HepG2 (cell line): ENCODE results near the gene PLRG1. TPM values are rescaled to one million over a fixed set of nuclear protein-coding genes. Genes with fewer than 3 reads are reported as not detected.

Experiments used
- ATAC-seq: fragments of 200-7000 bp; cut with Tn5 transposase; 3 replicates; pipeline ENCODE4 v1.9.1; 2020; ENCODE audit warnings: mild to moderate bottlenecking, moderate library complexity
- BruUV-seq: library from RNA; stranded (reverse); fragments of 400-500 nt; replicated peaks from 2 replicates; lab custom pipeline; 2021; lab: Mats Ljungman, UMichigan
- CTCF ChIA-PET: fragments of 300-600 bp; formaldehyde crosslinking; extraction: SDS; loops from one replicate; lab custom pipeline; 2021; ENCODE audit warnings: low total read pairs, inconsistent platforms, low intra/inter-chr PET ratio; lab: Yijun Ruan, JAX
- POLR2A ChIA-PET: fragments of 350-600 bp; sonication (Branson Sonifier 250); formaldehyde crosslinking; loops from one replicate; lab custom pipeline; 2020; ENCODE audit warnings: antibody characterized with exemption, inconsistent platforms; lab: Yijun Ruan, JAX
- DNase-seq: peaks from one replicate; pipeline ENCODE4 v3.0.0-alpha.2; 2015; ENCODE audit warnings: low spot score
- FAIRE-seq: peaks from 3 replicates; lab custom pipeline; 2011; peaks lifted over from hg19 to GRCh38; lab: Jason Lieb, UNC
- H2AFZ ChIP-seq: one replicate; pipeline ENCODE4 v1.6.1; 2011; ENCODE audit warnings: low read length, inconsistent platforms
- H3K27ac ChIP-seq: fragments of 300-600 bp; 3 replicates; pipeline ENCODE4 v1.8.0; 2011; ENCODE audit warnings: mixed run types, mild to moderate bottlenecking, mixed read lengths, low read length, inconsistent platforms; ENCODE audit not compliant: insufficient read depth; ENCODE audit errors: extremely low read length
- H3K27me3 ChIP-seq, 2 experiments: fragments of 200-600 bp in 1 of 2; 2 replicates in 1 of 2; 3 replicates in 1 of 2; pipeline versions ENCODE4 v1.6.0 to v1.8.0; 2011; ENCODE audit warnings: low read length in 2 of 2, mild to moderate bottlenecking in 2 of 2, moderate library complexity in 2 of 2, inconsistent platforms in 1 of 2; ENCODE audit not compliant: insufficient read depth in 2 of 2, control insufficient read depth in 1 of 2
- H3K36me3 ChIP-seq, 2 experiments: fragments of 200-600 bp in 1 of 2; replicated peaks in 1 of 2; 2 replicates in 1 of 2; 3 replicates in 1 of 2; pipeline versions ENCODE4 v1.5.1 to v1.8.0; 2011; ENCODE audit warnings: low read length in 2 of 2, inconsistent platforms in 1 of 2; ENCODE audit not compliant: insufficient read depth in 2 of 2, control insufficient read depth in 1 of 2
- H3K4me1 ChIP-seq: 2 replicates; pipeline ENCODE4 v1.5.1; 2012; ENCODE audit warnings: low read length, inconsistent platforms; ENCODE audit not compliant: insufficient read depth
- H3K4me2 ChIP-seq: 2 replicates; pipeline ENCODE4 v1.6.0; 2011; ENCODE audit warnings: low read depth, low read length, inconsistent platforms
- H3K4me3 ChIP-seq, 3 experiments: fragments of 200-600 bp in 1 of 3; sonication (generic), shearing (Covaris generic) in 1 of 3; replicated peaks in 1 of 3; 2 replicates each; pipeline ENCODE4 v1.5.1; 2011 to 2016; ENCODE audit warnings: low read length in 3 of 3, inconsistent platforms in 2 of 3, low read depth in 2 of 3, mild to moderate bottlenecking in 2 of 3, control low read depth in 1 of 3, mixed read lengths in 1 of 3; ENCODE audit not compliant: insufficient read depth in 1 of 3
- H3K79me2 ChIP-seq: one replicate; pipeline ENCODE4 v1.6.1; 2011; ENCODE audit warnings: low read length, inconsistent platforms; ENCODE audit not compliant: insufficient read depth
- H3K9ac ChIP-seq: 2 replicates; pipeline ENCODE4 v1.6.0; 2011; ENCODE audit warnings: mild to moderate bottlenecking, low read depth, low read length, inconsistent platforms; ENCODE audit not compliant: insufficient read depth
- H3K9me3 ChIP-seq: 2 replicates; pipeline ENCODE4 v1.5.1; 2012; ENCODE audit warnings: mild to moderate bottlenecking, low read length
- H4K20me1 ChIP-seq: 2 replicates; pipeline ENCODE4 v1.6.0; 2011; ENCODE audit warnings: inconsistent platforms, mild to moderate bottlenecking, low read length, moderate library complexity; ENCODE audit not compliant: insufficient read depth
- BRF2 ChIP-seq: sonication (generic); formaldehyde crosslinking; IDR thresholded peaks from 2 replicates; pipeline ENCODE4 v1.8.1; 2022; ENCODE audit warnings: mild to moderate bottlenecking, missing genetic modification reagents
- ZFP36 ChIP-seq: fragments of 150-350 bp; IDR thresholded peaks from 2 replicates; pipeline ENCODE4 v1.6.1; 2018; ENCODE audit warnings: borderline replicate concordance, low read length, low read depth; ENCODE audit not compliant: partially characterized antibody
- ZNF770 ChIP-seq: sonication (generic); formaldehyde crosslinking; IDR thresholded peaks from 2 replicates; pipeline ENCODE4 v1.5.0; 2020; ENCODE audit warnings: mild to moderate bottlenecking, missing genetic modification reagents
- in situ Hi-C: cut with HindIII; loops from 2 replicates; pipeline ENCODE4 v1.10.0; 2017; ENCODE audit warnings: low pct_unique_long_range_greater_than_20kb; ENCODE audit not compliant: extremely low pct_ligation_motif_present
- intact Hi-C: fragments of 100-400 bp; cut with micrococcal nuclease; formaldehyde crosslinking; loops from one replicate; pipeline ENCODE4 v1.10.0; 2022; ENCODE audit not compliant: unreplicated experiment
- polyA plus RNA-seq, 8 experiments: library from polyadenylated mRNA; depleted of rRNA in 3 of 8; stranded (reverse) in 7 of 8; unstranded in 1 of 8; fragments of >200 nt; fragmentation: Illumina TruSeq in 4 of 8; extraction: Trizol in 4 of 8; gene quantifications; 2 replicates each; pipeline versions ENCODE4 v1.2.1 to v1.2.3, GENCODE V29; 2011 to 2016; ENCODE audit warnings: low read depth in 4 of 8, missing spikeins in 1 of 8, mixed read lengths in 1 of 8; ENCODE audit not compliant: insufficient read depth in 1 of 8
- total RNA-seq, 5 experiments: library from RNA; depleted of rRNA; stranded (reverse); fragments of >200 nt; fragmentation: Illumina TruSeq; extraction: Trizol; gene quantifications; 2 replicates each; pipeline ENCODE4 v1.2.3, GENCODE V29; 2016; ENCODE audit warnings: low read depth in 1 of 5

PLRG1 gene
- total and polyA plus RNA-seq, 2 of the 13 experiments (the other 11 are each of a cell fraction or from before 2014, with no cell fraction given), result 77.3 to 110 TPM

- peak; percentile 74; the same call in 1 of the 2 replicates for TF ChIP-seq BRF2 (CRISPR knock-in tag)
Observed at GRCh38 chr4:154582723-154583122, 32.5 kb upstream of the PLRG1 start (continued).

GRCh38 chr4:154579927-154580326 lies 29.7 kb upstream of the PLRG1 start:
- H3K9ac ChIP-seq, result no peak overlapping the region
- FAIRE-seq (no peak), ATAC-seq (no peak), DNase-seq (no peak)
- no peak overlapping the region for H3K4me3 ChIP-seq
- ChIA-PET POLR2A (no interaction called here), CTCF (no interaction called here)
- H3K27me3 ChIP-seq, result no peaks in the 10 kb centered on the region
- TF ChIP-seq ZFP36 (no peak), ZNF770 (CRISPR knock-in tag) (peak; percentile 90)
- no peak overlapping the region for H2AFZ ChIP-seq
- no peaks in the 10 kb centered on the region for H4K20me1 ChIP-seq
- peaks cover 41% of the 10 kb centered on the region for H3K4me1 ChIP-seq
- no TSS peak for BruUV-seq
- no peaks in the 10 kb centered on the region for H3K9me3 ChIP-seq
- H3K4me2 ChIP-seq, result no peak overlapping the region
- H3K27ac ChIP-seq, result no peak overlapping the region
- H3K79me2 ChIP-seq, result no peaks in the 10 kb centered on the region
- in situ Hi-C loops, result no loop called here
- intact Hi-C loops, result no loop called here
- H3K36me3 ChIP-seq, result no peaks in the 10 kb centered on the region
